CD4-positive, alpha-beta memory T cell (primary cell): ENCODE measurements around the gene CCDC85B. TPM values are rescaled to one million over a fixed set of nuclear protein-coding genes. Genes with fewer than 3 reads are reported as not detected.

Experiments
- CTCF ChIA-PET: fragments of 350-600 bp; sonication (Branson Sonifier 250); formaldehyde crosslinking; loops from one replicate; lab custom pipeline; 2021; ENCODE audit warnings: inconsistent platforms; ENCODE audit not compliant: partially characterized antibody; lab: Charles Lee
- POLR2A ChIA-PET: fragments of 350-600 bp; sonication (Branson Sonifier 250); formaldehyde crosslinking; loops from one replicate; lab custom pipeline; 2021; ENCODE audit not compliant: partially characterized antibody; lab: Charles Lee
- DNase-seq, 5 donors: peaks; one replicate each; pipeline versions ENCODE4 v3.0.0 to v3.0.0-alpha.2; 2020 to 2022; ENCODE audit warnings: mixed read lengths in 1 of 5
- H3K27ac ChIP-seq: one replicate; pipeline ENCODE4 v1.7.0; 2013; ENCODE audit warnings: low read depth, low read length
- H3K27me3 ChIP-seq: 2 replicates; pipeline ENCODE4 v1.7.0; 2013; ENCODE audit warnings: mild to moderate bottlenecking, low read length, moderate library complexity; ENCODE audit not compliant: insufficient read depth
- H3K36me3 ChIP-seq: 2 replicates; pipeline ENCODE4 v1.7.0; 2013; ENCODE audit warnings: mild to moderate bottlenecking, low read length, moderate library complexity; ENCODE audit not compliant: insufficient read depth
- H3K4me1 ChIP-seq: 2 replicates; pipeline ENCODE4 v1.7.0; 2013; ENCODE audit warnings: mild to moderate bottlenecking, low read length, moderate library complexity; ENCODE audit not compliant: insufficient read depth
- H3K4me3 ChIP-seq, 2 donors: one replicate each; pipeline ENCODE4 v1.7.0; 2013; ENCODE audit warnings: low read length in 2 of 2, mild to moderate bottlenecking in 1 of 2
- H3K9me3 ChIP-seq, 2 donors: one replicate each; pipeline ENCODE4 v1.7.0; 2013; ENCODE audit warnings: low read length in 2 of 2, control low read depth in 1 of 2; ENCODE audit not compliant: control insufficient read depth in 1 of 2
- H3K27ac Mint-ChIP-seq, 7 donors: one replicate each; pipeline ENCODE4 v1.8.0; 2020 to 2021; ENCODE audit warnings: mixed read lengths in 7 of 7, mild to moderate bottlenecking in 6 of 7, inconsistent platforms in 3 of 7, moderate library complexity in 3 of 7
- H3K27me3 Mint-ChIP-seq, 2 donors: one replicate each; pipeline ENCODE4 v1.8.0; 2020 to 2021; ENCODE audit warnings: mixed read lengths in 2 of 2
- H3K36me3 Mint-ChIP-seq, 2 donors: one replicate each; pipeline ENCODE4 v1.8.0; 2020 to 2021; ENCODE audit warnings: mixed read lengths in 2 of 2, inconsistent platforms in 1 of 2, mild to moderate bottlenecking in 1 of 2
- H3K4me1 Mint-ChIP-seq, 4 donors: one replicate each; pipeline ENCODE4 v1.8.0; 2020 to 2021; ENCODE audit warnings: mixed read lengths in 4 of 4, mild to moderate bottlenecking in 1 of 4
- H3K4me3 Mint-ChIP-seq, 8 donors: one replicate each; pipeline ENCODE4 v1.8.0; 2020 to 2021; ENCODE audit warnings: mixed read lengths in 8 of 8, mild to moderate bottlenecking in 7 of 8, moderate library complexity in 6 of 8, inconsistent platforms in 3 of 8
- H3K9me3 Mint-ChIP-seq, 8 donors: one replicate each; pipeline ENCODE4 v1.8.0; 2020 to 2021; ENCODE audit warnings: mixed read lengths in 8 of 8, mild to moderate bottlenecking in 5 of 8, inconsistent platforms in 3 of 8, moderate library complexity in 1 of 8
- intact Hi-C: fragments of 100-400 bp; cut with micrococcal nuclease; formaldehyde crosslinking; loops from one replicate; pipeline ENCODE4 v1.15.1; 2023
- polyA plus RNA-seq, 2 donors: library from polyadenylated mRNA; unstranded; fragments of 300-500 nt; fragmentation: Illumina TruSeq; gene quantifications; one replicate each; pipeline ENCODE4 v1.2.3, GENCODE V29; 2021
- total RNA-seq, 2 experiments: library from RNA; stranded (reverse); gene quantifications; one replicate each; pipeline ENCODE4 v1.2.3, GENCODE V29; 2021

Gene CCDC85B
- total and polyA plus RNA-seq, 4 experiments from 2014 or later = 22.9 to 68.3 (median 42.5) TPM

GRCh38 chr11:65856689-65857499 lies 33.6 kb upstream of the CCDC85B start:
- Histone ChIP-seq H3K36me3 (peaks cover 42% of the 10 kb centered on the region), H3K27me3 (no peaks in the 10 kb centered on the region), H3K4me3 (peak overlapping the region; percentile 62 to 90), H3K9me3 (no peaks in the 10 kb centered on the region), H3K27ac (peak overlapping the region; percentile 60), H3K4me1 (peaks cover 56% of the 10 kb centered on the region)
- H3K27me3 Mint-ChIP-seq = no peaks in the 10 kb centered on the region
- intact Hi-C loops = loop anchor here (5.0 to 10.0 kb wide), 2 partner anchors 195 to 722 kb away; partner anchors contain the start of genes RELA and SYVN1
- peaks cover 43 to 66% of the 10 kb centered on the region in 2 donors for H3K36me3 Mint-ChIP-seq
- H3K4me3 Mint-ChIP-seq = peak overlapping the region; percentile 83 to 96 (median 91)
- ChIA-PET CTCF (interaction anchor here (0.5 to 11.0 kb wide), 2 partner anchors 31 to 87 kb away, joined by 4 to 281 read pairs; partner anchors contain the start of genes CCDC85B and FIBP), POLR2A (interaction anchor here (0.8 to 8.5 kb wide), 16 partner anchors 9 to 515 kb away, joined by 3 to 435 read pairs (median 5); partner anchors contain the start of genes BANF1, CCDC85B, CTSW and EFEMP2)
- DNase-seq = peak; percentile 81 to 88 (median 84)
- peak overlapping the region; percentile 81 to 97 (median 92) for H3K27ac Mint-ChIP-seq
- peaks cover 34 to 80% (median 54%) of the 10 kb centered on the region in 4 donors for H3K4me1 Mint-ChIP-seq
- H3K9me3 Mint-ChIP-seq = peaks cover 0 to 6% (median 0%) of the 10 kb centered on the region in 8 donors

- Mint-ChIP-seq H3K4me1 (peaks cover 32 to 76% (median 53%) of the 10 kb centered on the region in 4 donors), H3K27me3 (no peaks in the 10 kb centered on the region), H3K27ac (peak overlapping the region in 2 of 7 donors; percentile 71 to 93), H3K36me3 (peaks cover 39 to 63% of the 10 kb centered on the region in 2 donors), H3K9me3 (peaks cover 0 to 6% (median 0%) of the 10 kb centered on the region in 8 donors), H3K4me3 (peak overlapping the region; percentile 83 to 96 (median 91))
- Histone ChIP-seq H3K4me1 (peaks cover 62% of the 10 kb centered on the region), H3K4me3 (peak overlapping the region; percentile 62 to 90), H3K36me3 (peaks cover 43% of the 10 kb centered on the region), H3K27me3 (no peaks in the 10 kb centered on the region), H3K27ac (peak overlapping the region; percentile 60), H3K9me3 (no peaks in the 10 kb centered on the region)
- intact Hi-C loops = loop anchor here (5.0 to 10.0 kb wide), 2 partner anchors 195 to 723 kb away; partner anchors contain the start of genes RELA and SYVN1
- DNase-seq = peak; percentile 65 to 74 (median 69)
- ChIA-PET CTCF (interaction anchor here (0.8 to 11.0 kb wide), 3 partner anchors 24 to 146 kb away, joined by 3 to 281 read pairs (median 3); partner anchors contain the start of genes CCDC85B, FIBP and KAT5), POLR2A (interaction anchor here (0.8 to 8.5 kb wide), 21 partner anchors 9 to 514 kb away, joined by 3 to 435 read pairs (median 5); partner anchors contain the start of genes BANF1, CCDC85B, CTSW and EFEMP2)
Observed at GRCh38 chr11:65857500-65857852, 33.0 kb upstream of the CCDC85B start.

GRCh38 chr11:65857853-65858680 lies 32.4 kb upstream of the CCDC85B start, which contains the start of gene CFL1:
Gene CFL1, minus strand, starts transcription at chr11:65858180. Its CDS starts 81 bp downstream, at chr11:65858099.
- no peaks in the 10 kb centered on the region for H3K9me3 ChIP-seq
- intact Hi-C loops = loop anchor here (1.0 to 10.0 kb wide), 9 partner anchors 15 to 723 kb away; partner anchors contain the start of genes BANF1, C11orf68, CCDC85B and DRAP1
- H3K4me1 Mint-ChIP-seq = peaks cover 35 to 76% (median 56%) of the 10 kb centered on the region in 4 donors
- no peaks in the 10 kb centered on the region for H3K27me3 ChIP-seq
- peaks cover 46% of the 10 kb centered on the region for H3K36me3 ChIP-seq
- H3K36me3 Mint-ChIP-seq = peaks cover 44 to 66% of the 10 kb centered on the region in 2 donors
- peaks cover 0 to 6% (median 0%) of the 10 kb centered on the region in 8 donors for H3K9me3 Mint-ChIP-seq
- H3K4me1 ChIP-seq = peaks cover 63% of the 10 kb centered on the region
- peak within 1 kb of the TSS; percentile 62 to 90 for H3K4me3 ChIP-seq
- H3K27me3 Mint-ChIP-seq = no peaks in the 10 kb centered on the region
- peak within 1 kb of the TSS; percentile 92 to 99 (median 97) for H3K27ac Mint-ChIP-seq
- H3K4me3 Mint-ChIP-seq = peak within 1 kb of the TSS; percentile 93 to 99 (median 96)
- ChIA-PET POLR2A (interaction anchor here (0.6 to 8.5 kb wide), 36 partner anchors 8 to 1541 kb away, joined by 3 to 435 read pairs (median 5); partner anchors contain the start of genes BANF1, C11orf68, CCDC85B and CTSW), CTCF (interaction anchor here (0.6 to 11.0 kb wide), 7 partner anchors 17 to 187 kb away, joined by 3 to 281 read pairs (median 3); partner anchors contain the start of genes CCDC85B, FIBP and KAT5)
- peak within 1 kb of the TSS; percentile 85 for H3K27ac ChIP-seq
- DNase-seq = peak; percentile 97 to 98 (median 97)

GRCh38 chr11:65858681-65859087 lies 31.8 kb upstream of the CCDC85B start:
- H3K4me3 ChIP-seq = peak overlapping the region; percentile 55 to 81
- H3K9me3 Mint-ChIP-seq = peaks cover 0 to 6% (median 0%) of the 10 kb centered on the region in 8 donors
- no peaks in the 10 kb centered on the region for H3K27me3 ChIP-seq
- peaks cover 63% of the 10 kb centered on the region for H3K4me1 ChIP-seq
- H3K36me3 ChIP-seq = peaks cover 46% of the 10 kb centered on the region
- ChIA-PET CTCF (interaction anchor here (0.6 to 11.0 kb wide), 9 partner anchors 13 to 186 kb away, joined by 3 to 281 read pairs (median 3); partner anchors contain the start of genes CCDC85B, EFEMP2, FIBP and KAT5), POLR2A (interaction anchor here (0.6 to 8.5 kb wide), 37 partner anchors 8 to 1541 kb away, joined by 3 to 435 read pairs (median 5); partner anchors contain the start of genes BANF1, C11orf68, CCDC85B and CTSW)
- H3K27me3 Mint-ChIP-seq = no peaks in the 10 kb centered on the region
- peak overlapping the region; percentile 93 to 99 (median 96) for H3K4me3 Mint-ChIP-seq
- peaks cover 42 to 63% of the 10 kb centered on the region in 2 donors for H3K36me3 Mint-ChIP-seq
- H3K27ac Mint-ChIP-seq = peak overlapping the region; percentile 91 to 99 (median 97)
- peak in 1 of 5 donors; percentile 23 for DNase-seq
- H3K27ac ChIP-seq = peak overlapping the region; percentile 85
- H3K9me3 ChIP-seq = no peaks in the 10 kb centered on the region
- peaks cover 33 to 70% (median 52%) of the 10 kb centered on the region in 4 donors for H3K4me1 Mint-ChIP-seq
- intact Hi-C loops = loop anchor here (1.0 to 10.0 kb wide), 9 partner anchors 14 to 724 kb away; partner anchors contain the start of genes BANF1, C11orf68, CCDC85B and DRAP1

GRCh38 chr11:65859095-65859811 lies 31.2 kb upstream of the CCDC85B start:
- H3K4me1 Mint-ChIP-seq = peaks cover 33 to 64% (median 48%) of the 10 kb centered on the region in 4 donors
- H3K4me3 Mint-ChIP-seq = peak overlapping the region; percentile 93 to 99 (median 96)
- peak; percentile 89 to 98 (median 92) for DNase-seq
- peaks cover 36 to 60% of the 10 kb centered on the region in 2 donors for H3K36me3 Mint-ChIP-seq
- ChIA-PET CTCF (interaction anchor here (0.7 to 11.0 kb wide), 26 partner anchors 7 to 759 kb away, joined by 3 to 281 read pairs (median 4); partner anchors contain the start of genes BANF1, C11orf68, CCDC85B and DRAP1), POLR2A (interaction anchor here (0.7 to 8.5 kb wide), 40 partner anchors 8 to 1618 kb away, joined by 3 to 435 read pairs (median 5); partner anchors contain the start of genes BANF1, C11orf68, CCDC85B and CTSW)
- no peaks in the 10 kb centered on the region for H3K9me3 ChIP-seq
- no peaks in the 10 kb centered on the region for H3K27me3 Mint-ChIP-seq
- H3K27me3 ChIP-seq = no peaks in the 10 kb centered on the region
- H3K4me3 ChIP-seq = peak overlapping the region; percentile 55 to 81
- H3K36me3 ChIP-seq = peaks cover 46% of the 10 kb centered on the region
- intact Hi-C loops = loop anchor here (2.0 to 10.0 kb wide), 3 partner anchors 14 to 724 kb away; partner anchors contain the start of genes EFEMP2, RELA and SYVN1
- peak overlapping the region; percentile 85 for H3K27ac ChIP-seq
- H3K4me1 ChIP-seq = peaks cover 59% of the 10 kb centered on the region
- H3K27ac Mint-ChIP-seq = peak overlapping the region; percentile 92 to 99 (median 97)
- peaks cover 0 to 6% (median 0%) of the 10 kb centered on the region in 8 donors for H3K9me3 Mint-ChIP-seq
